ENCODE measurements around the gene WNT1.

WNT1 gene

GRCh38 chr12:49031573-49032161, 53.5 kb downstream of the WNT1 start:
- DNase-seq = no peak
